ENCODE measurements around the gene NME4. TPM values are rescaled to one million over a fixed set of nuclear protein-coding genes. Genes with fewer than 3 reads are reported as not detected.

Gene NME4
- total RNA-seq, 1 experiment from 2014 or later: 88.2 TPM

- CTCF ChIA-PET: interaction anchor here (1.7 kb wide), 1 partner anchor 71 kb away, joined by 6 read pairs; no protein-coding TSS in a partner anchor
- TF ChIP-seq CTCF (IDR thresholded peaks at IDR 0.05; ENCODE audit: unreplicated experiment): no peak
- H3K4me3 Mint-ChIP-seq (ENCODE audit: low read depth, unreplicated experiment): peak overlapping the region; percentile 83
- intact Hi-C loops (cut with micrococcal nuclease; ENCODE audit: unreplicated experiment): no loop called here
- H3K9me3 Mint-ChIP-seq (ENCODE audit: low read depth, unreplicated experiment): no peaks in the 10 kb centered on the region
- BruUV-seq (replicated peaks): no TSS peak
- no peak for DNase-seq
- H3K27me3 Mint-ChIP-seq (ENCODE audit: unreplicated experiment): peaks cover 21% of the 10 kb centered on the region
- peaks cover 14% of the 10 kb centered on the region for H3K4me1 Mint-ChIP-seq (ENCODE audit: low read depth, unreplicated experiment)
- H3K36me3 Mint-ChIP-seq (ENCODE audit: insufficient read depth, unreplicated experiment): peaks cover 20% of the 10 kb centered on the region
- H3K27ac Mint-ChIP-seq (ENCODE audit: unreplicated experiment): no peak overlapping the region
Measured at GRCh38 chr16:424033-424622, 27.1 kb downstream of the NME4 start.

- peak overlapping the region; percentile 83 for H3K4me3 Mint-ChIP-seq (ENCODE audit: low read depth, unreplicated experiment)
- H3K27ac Mint-ChIP-seq (ENCODE audit: unreplicated experiment): no peak overlapping the region
- BruUV-seq (replicated peaks): no TSS peak
- peaks cover 21% of the 10 kb centered on the region for H3K27me3 Mint-ChIP-seq (ENCODE audit: unreplicated experiment)
- H3K36me3 Mint-ChIP-seq (ENCODE audit: insufficient read depth, unreplicated experiment): peaks cover 20% of the 10 kb centered on the region
- intact Hi-C loops (cut with micrococcal nuclease; ENCODE audit: unreplicated experiment): no loop called here
- no peak for TF ChIP-seq CTCF (IDR thresholded peaks at IDR 0.05; ENCODE audit: unreplicated experiment)
- no peaks in the 10 kb centered on the region for H3K9me3 Mint-ChIP-seq (ENCODE audit: low read depth, unreplicated experiment)
- H3K4me1 Mint-ChIP-seq (ENCODE audit: low read depth, unreplicated experiment): peaks cover 14% of the 10 kb centered on the region
- no peak for DNase-seq
- CTCF ChIA-PET: interaction anchor here (0.8 to 1.7 kb wide), 2 partner anchors 38 to 71 kb away, joined by 4 to 6 read pairs; no protein-coding TSS in a partner anchor
Measured at GRCh38 chr16:424623-425081, 27.7 kb downstream of the NME4 start.

- CTCF ChIA-PET: interaction anchor here (0.7 to 1.7 kb wide), 3 partner anchors 23 to 70 kb away, joined by 3 to 6 read pairs (median 4); no protein-coding TSS in a partner anchor
- no TSS peak for BruUV-seq (replicated peaks)
- Mint-ChIP-seq H3K4me1 (ENCODE audit: low read depth, unreplicated experiment) (peaks cover 14% of the 10 kb centered on the region), H3K27ac (ENCODE audit: unreplicated experiment) (peak within 1 kb of the TSS; percentile 25), H3K4me3 (ENCODE audit: low read depth, unreplicated experiment) (peak within 1 kb of the TSS; percentile 83), H3K36me3 (ENCODE audit: insufficient read depth, unreplicated experiment) (peaks cover 20% of the 10 kb centered on the region), H3K27me3 (ENCODE audit: unreplicated experiment) (peaks cover 21% of the 10 kb centered on the region), H3K9me3 (ENCODE audit: low read depth, unreplicated experiment) (no peaks in the 10 kb centered on the region)
- intact Hi-C loops (cut with micrococcal nuclease; ENCODE audit: unreplicated experiment): no loop called here
- TF ChIP-seq CTCF (IDR thresholded peaks at IDR 0.05; ENCODE audit: unreplicated experiment): no peak
- peak; percentile 88 for DNase-seq
Measured at GRCh38 chr16:425082-425718, 28.2 kb downstream of the NME4 start, which contains the start of gene RAB11FIP3. RAB11FIP3 (plus strand) TSS chr16:425649; CDS start chr16:426007, 358 bp downstream.

GRCh38 chr16:425740-426114, 28.7 kb downstream of the NME4 start:
- TF ChIP-seq CTCF (IDR thresholded peaks at IDR 0.05; ENCODE audit: unreplicated experiment): no peak

More at GRCh38 chr16:425740-426114, 28.7 kb downstream of the NME4 start:
- no TSS peak for BruUV-seq (replicated peaks)
- Mint-ChIP-seq H3K4me1 (ENCODE audit: low read depth, unreplicated experiment) (peaks cover 14% of the 10 kb centered on the region), H3K36me3 (ENCODE audit: insufficient read depth, unreplicated experiment) (peaks cover 20% of the 10 kb centered on the region), H3K4me3 (ENCODE audit: low read depth, unreplicated experiment) (peak overlapping the region; percentile 83), H3K27me3 (ENCODE audit: unreplicated experiment) (peaks cover 21% of the 10 kb centered on the region), H3K27ac (ENCODE audit: unreplicated experiment) (no peak overlapping the region), H3K9me3 (ENCODE audit: low read depth, unreplicated experiment) (no peaks in the 10 kb centered on the region)
- no peak for DNase-seq
- intact Hi-C loops (cut with micrococcal nuclease; ENCODE audit: unreplicated experiment): no loop called here
- CTCF ChIA-PET: interaction anchor here (0.7 kb wide), 1 partner anchor 23 kb away, joined by 3 read pairs; no protein-coding TSS in a partner anchor
